Keratinocyte (primary cell): ENCODE data around the gene ADGRA1. TPM values are rescaled to one million over a fixed set of nuclear protein-coding genes. Genes with fewer than 3 reads are reported as not detected.

Experiments used
- DNase-seq: peaks from one replicate; pipeline ENCODE4 v3.0.0-alpha.2; 2011; ENCODE audit warnings: low read depth, missing footprints, low spot score
- FAIRE-seq: peaks from 2 replicates; lab custom pipeline; 2011; peaks lifted over from hg19 to GRCh38; lab: Jason Lieb, UNC
- H2AFZ ChIP-seq: 2 replicates; pipeline ENCODE4 v1.6.0; 2012; ENCODE audit warnings: low read length, control low read depth, inconsistent platforms; ENCODE audit not compliant: control insufficient read depth
- H3K27ac ChIP-seq: 2 replicates; pipeline ENCODE4 v1.5.1; 2011; ENCODE audit warnings: low read length; ENCODE audit not compliant: control insufficient read depth, insufficient read depth
- H3K27me3 ChIP-seq: 3 replicates; pipeline ENCODE4 v1.6.0; 2011; ENCODE audit warnings: low read length; ENCODE audit not compliant: control insufficient read depth, insufficient read depth; ENCODE audit errors: extremely low read depth
- H3K36me3 ChIP-seq, 2 experiments: 2 replicates in 1 of 2; 3 replicates in 1 of 2; pipeline ENCODE4 v1.5.1; 2011; ENCODE audit warnings: low read length in 2 of 2, mild to moderate bottlenecking in 1 of 2; ENCODE audit not compliant: control insufficient read depth in 2 of 2, insufficient read depth in 2 of 2; ENCODE audit errors: extremely low read depth in 1 of 2
- H3K4me1 ChIP-seq: 3 replicates; pipeline ENCODE4 v1.5.1; 2011; ENCODE audit warnings: low read length; ENCODE audit not compliant: control insufficient read depth, insufficient read depth; ENCODE audit errors: extremely low read depth
- H3K4me2 ChIP-seq: 3 replicates; pipeline ENCODE4 v1.6.0; 2011; ENCODE audit warnings: low read depth, low read length; ENCODE audit not compliant: control insufficient read depth, insufficient read depth; ENCODE audit errors: extremely low read depth
- H3K4me3 ChIP-seq, 3 experiments: fragments of 200-600 bp in 1 of 3; sonication (generic) in 1 of 3; 2 replicates in 2 of 3; 3 replicates in 1 of 3; pipeline ENCODE4 v1.5.1; 2011 to 2016; ENCODE audit warnings: low read length in 3 of 3, mild to moderate bottlenecking in 3 of 3, control low read depth in 2 of 3, inconsistent platforms in 1 of 3, low read depth in 1 of 3, mixed read lengths in 1 of 3, mixed run types in 1 of 3, moderate library complexity in 1 of 3; ENCODE audit not compliant: control insufficient read depth in 2 of 3, insufficient read depth in 2 of 3; ENCODE audit errors: extremely low read depth in 1 of 3
- H3K79me2 ChIP-seq: 2 replicates; pipeline ENCODE4 v1.6.0; 2012; ENCODE audit warnings: low read length; ENCODE audit not compliant: control insufficient read depth, insufficient read depth
- H3K9ac ChIP-seq: 3 replicates; pipeline ENCODE4 v1.6.0; 2011; ENCODE audit warnings: low read length; ENCODE audit not compliant: control insufficient read depth, insufficient read depth; ENCODE audit errors: extremely low read depth
- H3K9me1 ChIP-seq: 3 replicates; pipeline ENCODE4 v1.6.0; 2011; ENCODE audit warnings: low read length; ENCODE audit not compliant: control insufficient read depth, insufficient read depth; ENCODE audit errors: extremely low read depth
- H3K9me3 ChIP-seq: 2 replicates; pipeline ENCODE4 v1.5.1; 2012; ENCODE audit warnings: low read depth, low read length; ENCODE audit not compliant: control insufficient read depth
- H4K20me1 ChIP-seq: 3 replicates; pipeline ENCODE4 v1.6.0; 2011; ENCODE audit warnings: low read length; ENCODE audit not compliant: control insufficient read depth, insufficient read depth; ENCODE audit errors: extremely low read depth
- EZH2 ChIP-seq: IDR thresholded peaks from one replicate; pipeline ENCODE4 v1.6.1; 2012; ENCODE audit warnings: inconsistent platforms, mild to moderate bottlenecking, low read length, moderate library complexity
- dilution Hi-C: fragments of 300-500 bp; cut with MboI; formaldehyde crosslinking; loops from one replicate; pipeline ENCODE4 v1.7.0; 2020; ENCODE audit warnings: low sequenced_read_pairs; ENCODE audit not compliant: extremely low pct_ligation_motif_present
- polyA plus RNA-seq, 5 experiments: library from polyadenylated mRNA; depleted of rRNA in 3 of 5; stranded (reverse) in 3 of 5; stranded (forward) in 1 of 5; unstranded in 1 of 5; fragments of >200 nt; gene quantifications; 1 replicate in 1 of 5; 2 replicates in 3 of 5; 3 replicates in 1 of 5; pipeline versions ENCODE4 v1.2.1 to v1.2.3, GENCODE V29; 2011 to 2012; ENCODE audit warnings: missing spikeins in 2 of 5, low read depth in 1 of 5, low replicate concordance in 1 of 5
- TF ChIP-seq, protein P1 (sequence below), 3 experiments: IDR thresholded peaks in 1 of 3; conservative IDR thresholded peaks in 1 of 3; optimal IDR thresholded peaks in 1 of 3; 2 replicates in 2 of 3; 3 replicates in 1 of 3; pipeline versions ENCODE3 to v1.5.1; 2011; ENCODE audit warnings: low read length in 3 of 3, mild to moderate bottlenecking in 3 of 3, moderate library complexity in 2 of 3, control low read depth in 1 of 3, inconsistent platforms in 1 of 3; ENCODE audit not compliant: insufficient read depth in 2 of 3; ENCODE audit errors: extremely low read depth in 1 of 3

The ADGRA1 gene
- polyA plus RNA-seq, 1 donor (not counting 4 experiments of a cell fraction or from before 2014, with no cell fraction given): not detected

- Histone ChIP-seq H3K79me2 (no peaks in the 10 kb centered on the region), H3K9me1 (no peaks in the 10 kb centered on the region), H3K9ac (no peak overlapping the region), H3K27ac (no peak overlapping the region), H2AFZ (no peak overlapping the region), H3K36me3 (no peaks in the 10 kb centered on the region), H3K4me2 (no peak overlapping the region), H3K27me3 (no peaks in the 10 kb centered on the region), H4K20me1 (no peaks in the 10 kb centered on the region), H3K4me3 (no peak overlapping the region), H3K9me3 (peaks cover 9% of the 10 kb centered on the region), H3K4me1 (no peaks in the 10 kb centered on the region)
- no peak for TF ChIP-seq EZH2
- TF ChIP-seq, protein P1, sequence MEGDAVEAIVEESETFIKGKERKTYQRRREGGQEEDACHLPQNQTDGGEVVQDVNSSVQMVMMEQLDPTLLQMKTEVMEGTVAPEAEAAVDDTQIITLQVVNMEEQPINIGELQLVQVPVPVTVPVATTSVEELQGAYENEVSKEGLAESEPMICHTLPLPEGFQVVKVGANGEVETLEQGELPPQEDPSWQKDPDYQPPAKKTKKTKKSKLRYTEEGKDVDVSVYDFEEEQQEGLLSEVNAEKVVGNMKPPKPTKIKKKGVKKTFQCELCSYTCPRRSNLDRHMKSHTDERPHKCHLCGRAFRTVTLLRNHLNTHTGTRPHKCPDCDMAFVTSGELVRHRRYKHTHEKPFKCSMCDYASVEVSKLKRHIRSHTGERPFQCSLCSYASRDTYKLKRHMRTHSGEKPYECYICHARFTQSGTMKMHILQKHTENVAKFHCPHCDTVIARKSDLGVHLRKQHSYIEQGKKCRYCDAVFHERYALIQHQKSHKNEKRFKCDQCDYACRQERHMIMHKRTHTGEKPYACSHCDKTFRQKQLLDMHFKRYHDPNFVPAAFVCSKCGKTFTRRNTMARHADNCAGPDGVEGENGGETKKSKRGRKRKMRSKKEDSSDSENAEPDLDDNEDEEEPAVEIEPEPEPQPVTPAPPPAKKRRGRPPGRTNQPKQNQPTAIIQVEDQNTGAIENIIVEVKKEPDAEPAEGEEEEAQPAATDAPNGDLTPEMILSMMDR (optimal IDR thresholded peaks at IDR 0.05 in 1 of 3, IDR thresholded peaks at IDR 0.05 in 1 of 3, conservative IDR thresholded peaks at IDR 0.05 in 1 of 3; ENCODE audit: extremely low read depth in 1 of 3, insufficient read depth in 2 of 3, low read length in 3 of 3): no peak
- DNase-seq (no peak), FAIRE-seq (no peak)
- dilution Hi-C loops: no loop called here
Observed at GRCh38 chr10:133076274-133077038, 11.3 kb upstream of the ADGRA1 start.

DNA sequence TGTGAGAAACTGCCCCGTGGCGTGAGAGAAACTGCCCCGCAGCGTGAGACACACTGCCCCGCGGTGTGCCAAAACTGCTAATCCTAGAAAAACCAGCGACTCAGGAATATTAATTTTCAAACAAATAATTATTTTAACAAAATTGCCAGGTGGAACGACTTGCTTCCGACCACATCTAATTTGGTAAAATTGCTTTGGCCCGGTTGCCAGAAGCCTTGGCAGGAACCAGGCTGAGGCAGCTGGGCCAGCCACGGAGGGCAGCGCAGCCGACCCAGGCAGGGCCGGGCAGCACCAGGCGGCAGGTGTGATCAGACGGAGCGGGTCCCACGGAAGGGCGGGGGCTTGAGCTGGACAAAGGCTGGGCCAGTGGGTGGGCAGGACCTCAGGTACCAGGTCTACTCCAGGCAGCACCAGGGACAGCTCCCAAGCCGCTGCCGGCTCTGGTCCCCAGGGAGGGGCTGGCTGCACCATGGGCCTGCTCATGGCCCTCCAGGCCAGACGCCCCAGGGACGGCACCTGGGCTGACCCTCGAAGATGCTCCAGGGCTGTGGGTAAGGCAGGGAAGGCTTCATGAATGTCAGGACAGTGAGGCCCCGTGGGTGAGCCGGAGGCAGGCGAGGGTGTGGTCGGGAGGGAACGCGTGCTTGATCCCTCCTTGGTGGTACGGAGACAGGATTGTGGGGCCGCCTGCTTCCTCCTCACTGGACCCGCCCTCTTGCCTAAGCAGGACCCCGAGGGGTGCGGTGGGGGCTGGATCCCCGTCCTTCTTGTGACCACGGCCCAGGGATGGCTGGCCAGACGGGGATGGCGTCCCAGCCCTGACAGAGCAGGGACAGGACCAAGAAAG lies 7.7 kb upstream of the ADGRA1 start:
- Histone ChIP-seq H2AFZ (no peak overlapping the region), H3K4me2 (no peak overlapping the region), H3K9me3 (peaks cover 12% of the 10 kb centered on the region), H3K79me2 (no peaks in the 10 kb centered on the region), H3K4me1 (no peaks in the 10 kb centered on the region), H3K4me3 (no peak overlapping the region), H3K36me3 (no peaks in the 10 kb centered on the region), H4K20me1 (no peaks in the 10 kb centered on the region), H3K9me1 (no peaks in the 10 kb centered on the region), H3K27ac (no peak overlapping the region), H3K9ac (no peak overlapping the region), H3K27me3 (no peaks in the 10 kb centered on the region)
- no peak for FAIRE-seq
- dilution Hi-C loops: no loop called here
- TF ChIP-seq, protein P1 (optimal IDR thresholded peaks at IDR 0.05 in 1 of 3, IDR thresholded peaks at IDR 0.05 in 1 of 3, conservative IDR thresholded peaks at IDR 0.05 in 1 of 3; ENCODE audit: extremely low read depth in 1 of 3, insufficient read depth in 2 of 3, low read length in 3 of 3): no peak
- TF ChIP-seq EZH2: no peak
- DNase-seq: no peak
